OCI-LY7 (cell line): ENCODE results near the gene GNB1L. TPM values are rescaled to one million over a fixed set of nuclear protein-coding genes. Genes with fewer than 3 reads are reported as not detected.

Source experiments
- BruUV-seq: library from RNA; stranded (reverse); fragments of 400-500 nt; replicated peaks from 2 replicates; lab custom pipeline; 2021; lab: Mats Ljungman, UMichigan
- CTCF ChIA-PET: fragments of 300-600 bp; sonication (Branson Sonifier 250); formaldehyde crosslinking; loops from one replicate; lab custom pipeline; 2022; ENCODE audit warnings: antibody characterized with exemption; ENCODE audit not compliant: unreplicated experiment; lab: Charles Lee
- POLR2A ChIA-PET: fragments of 300-600 bp; sonication (Branson Sonifier 250); formaldehyde crosslinking; loops from one replicate; lab custom pipeline; 2022; ENCODE audit warnings: antibody characterized with exemption; lab: Charles Lee
- DNase-seq: peaks from one replicate; pipeline ENCODE4 v3.0.0-alpha.2; 2015; ENCODE audit warnings: low spot score
- H2AFZ ChIP-seq: fragments of 200-600 bp; sonication (generic), shearing (Covaris generic); 2 replicates; pipeline ENCODE4 v1.6.1; 2014; ENCODE audit warnings: mild to moderate bottlenecking, antibody characterized with exemption, low read length, moderate library complexity
- H3K27ac ChIP-seq: fragments of 200-600 bp; sonication (generic); 2 replicates; pipeline ENCODE4 v1.5.1; 2014; ENCODE audit warnings: mixed run types, low read depth, mild to moderate bottlenecking, moderate library complexity, low read length, inconsistent platforms; ENCODE audit not compliant: poor library complexity, severe bottlenecking
- H3K36me3 ChIP-seq: fragments of 200-600 bp; sonication (generic); 2 replicates; pipeline ENCODE4 v1.6.1; 2014; ENCODE audit warnings: mild to moderate bottlenecking, antibody characterized with exemption, low read length, moderate library complexity, mixed read lengths; ENCODE audit not compliant: insufficient read depth
- H3K4me1 ChIP-seq: fragments of 200-600 bp; sonication (generic); 2 replicates; pipeline ENCODE4 v1.5.1; 2014; ENCODE audit warnings: mild to moderate bottlenecking, low read length; ENCODE audit not compliant: insufficient read depth, poor library complexity, severe bottlenecking
- H3K4me2 ChIP-seq: fragments of 200-600 bp; sonication (generic); 2 replicates; pipeline ENCODE4 v1.6.1; 2014; ENCODE audit warnings: mild to moderate bottlenecking, low read length
- H3K4me3 ChIP-seq: fragments of 200-600 bp; sonication (generic); 2 replicates; pipeline ENCODE4 v1.5.1; 2014; ENCODE audit warnings: mild to moderate bottlenecking, low read depth, low read length; ENCODE audit not compliant: poor library complexity, severe bottlenecking
- H3K79me2 ChIP-seq: fragments of 200-600 bp; sonication (generic); 2 replicates; pipeline ENCODE4 v1.6.1; 2016; ENCODE audit warnings: low read depth, mild to moderate bottlenecking, low read length, moderate library complexity, mixed read lengths; ENCODE audit not compliant: insufficient read depth
- H3K9me2 ChIP-seq: fragments of 200-600 bp; sonication (generic); 2 replicates; pipeline ENCODE4 v1.6.1; 2016; ENCODE audit warnings: mild to moderate bottlenecking, low read length, mixed read lengths; ENCODE audit not compliant: insufficient read depth
- H3K9me3 ChIP-seq: fragments of 200-600 bp; sonication (generic); 2 replicates; pipeline ENCODE4 v1.6.1; 2014; ENCODE audit warnings: mild to moderate bottlenecking, mixed run types, low read length, mixed read lengths
- H4K20me1 ChIP-seq: fragments of 200-600 bp; sonication (generic); 2 replicates; pipeline ENCODE4 v1.6.1; 2014; ENCODE audit warnings: mild to moderate bottlenecking, antibody characterized with exemption, low read length, moderate library complexity, mixed read lengths; ENCODE audit not compliant: insufficient read depth
- CTCF ChIP-seq: fragments of 200-600 bp; sonication (generic); conservative IDR thresholded peaks from 2 replicates; pipeline ENCODE4 v1.5.1; 2014; ENCODE audit warnings: mild to moderate bottlenecking, antibody characterized with exemption, low read length, moderate library complexity, mixed read lengths
- EZH2phosphoT487 ChIP-seq: fragments of 200-600 bp; sonication (generic); IDR thresholded peaks from 2 replicates; pipeline ENCODE4 v1.6.1; 2018; ENCODE audit warnings: low read depth, borderline replicate concordance, mild to moderate bottlenecking, mixed run types, antibody characterized with exemption, low read length, moderate library complexity, mixed read lengths
- intact Hi-C: fragments of 100-400 bp; cut with micrococcal nuclease; formaldehyde crosslinking; loops from one replicate; pipeline ENCODE4 v1.10.0; 2022; ENCODE audit not compliant: unreplicated experiment
- total RNA-seq, 2 experiments: library from RNA; depleted of rRNA in 1 of 2; stranded (reverse); fragments of >200 nt in 1 of 2; shearing (Covaris generic) in 1 of 2; gene quantifications; 2 replicates each; pipeline ENCODE4 v1.2.3, GENCODE V29; 2014 to 2022

GNB1L gene
- total RNA-seq, 2 experiments from 2014 or later: 13.1 to 26.7 TPM

- Histone ChIP-seq H3K27ac (no peak overlapping the region), H2AFZ (no peak overlapping the region), H4K20me1 (no peaks in the 10 kb centered on the region), H3K79me2 (no peaks in the 10 kb centered on the region), H3K4me1 (peaks cover 7% of the 10 kb centered on the region), H3K4me2 (no peak overlapping the region), H3K9me2 (no peaks in the 10 kb centered on the region), H3K36me3 (no peaks in the 10 kb centered on the region), H3K4me3 (no peak overlapping the region), H3K9me3 (no peaks in the 10 kb centered on the region)
- TF ChIP-seq EZH2phosphoT487: no peak
- no peak for TF ChIP-seq CTCF
- BruUV-seq: no TSS peak
- intact Hi-C loops: no loop called here
- DNase-seq: no peak
- ChIA-PET CTCF (no interaction called here), POLR2A (no interaction called here)
Observed at GRCh38 chr22:19816372-19817119, 38.1 kb downstream of the GNB1L start.

GRCh38 chr22:19815823-19816290 lies 38.8 kb downstream of the GNB1L start:
- no peaks in the 10 kb centered on the region for H3K9me2 ChIP-seq
- no peaks in the 10 kb centered on the region for H3K79me2 ChIP-seq
- DNase-seq: no peak
- CTCF ChIA-PET: no interaction called here
- no peak overlapping the region for H3K27ac ChIP-seq
- no peaks in the 10 kb centered on the region for H4K20me1 ChIP-seq
- no peak overlapping the region for H2AFZ ChIP-seq
- TF ChIP-seq EZH2phosphoT487 (no peak), CTCF (no peak)
- H3K4me3 ChIP-seq: no peak overlapping the region
- intact Hi-C loops: no loop called here
- POLR2A ChIA-PET: no interaction called here
- H3K9me3 ChIP-seq: no peaks in the 10 kb centered on the region
- BruUV-seq: no TSS peak
- no peak overlapping the region for H3K4me2 ChIP-seq
- H3K4me1 ChIP-seq: peaks cover 7% of the 10 kb centered on the region
- no peaks in the 10 kb centered on the region for H3K36me3 ChIP-seq

- POLR2A ChIA-PET: interaction anchor here (1.6 kb wide), 1 partner anchor 22 kb away, joined by 3 read pairs; no protein-coding TSS in a partner anchor
- CTCF ChIA-PET: no interaction called here
- H3K79me2 ChIP-seq: no peaks in the 10 kb centered on the region
- no peaks in the 10 kb centered on the region for H3K36me3 ChIP-seq
- peaks cover 7% of the 10 kb centered on the region for H3K4me1 ChIP-seq
- no TSS peak for BruUV-seq
- H3K4me3 ChIP-seq: no peak overlapping the region
- H3K4me2 ChIP-seq: no peak overlapping the region
- H2AFZ ChIP-seq: no peak overlapping the region
- no peak for DNase-seq
- intact Hi-C loops: no loop called here
- no peak overlapping the region for H3K27ac ChIP-seq
- no peaks in the 10 kb centered on the region for H3K9me2 ChIP-seq
- H3K9me3 ChIP-seq: no peaks in the 10 kb centered on the region
- H4K20me1 ChIP-seq: no peaks in the 10 kb centered on the region
- no peak for TF ChIP-seq EZH2phosphoT487
- TF ChIP-seq CTCF: no peak
Observed at GRCh38 chr22:19815093-19815822, 39.4 kb downstream of the GNB1L start.
